ENCODE data around the gene ATAD3C.

ATAD3C gene

GRCh38 chr1:1429671-1430073 lies 19.8 kb upstream of the ATAD3C start:
- TF ChIP-seq, protein P1, sequence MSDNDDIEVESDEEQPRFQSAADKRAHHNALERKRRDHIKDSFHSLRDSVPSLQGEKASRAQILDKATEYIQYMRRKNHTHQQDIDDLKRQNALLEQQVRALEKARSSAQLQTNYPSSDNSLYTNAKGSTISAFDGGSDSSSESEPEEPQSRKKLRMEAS (IDR thresholded peaks at IDR 0.05; ENCODE audit: low read depth, low read length): no peak
- TF ChIP-seq MYC (IDR thresholded peaks at IDR 0.05; ENCODE audit: low read depth, low read length): no peak
- TF ChIP-seq POLR2A (IDR thresholded peaks at IDR 0.05; ENCODE audit: extremely low read depth, insufficient read length): no peak
- TF ChIP-seq, protein P2, sequence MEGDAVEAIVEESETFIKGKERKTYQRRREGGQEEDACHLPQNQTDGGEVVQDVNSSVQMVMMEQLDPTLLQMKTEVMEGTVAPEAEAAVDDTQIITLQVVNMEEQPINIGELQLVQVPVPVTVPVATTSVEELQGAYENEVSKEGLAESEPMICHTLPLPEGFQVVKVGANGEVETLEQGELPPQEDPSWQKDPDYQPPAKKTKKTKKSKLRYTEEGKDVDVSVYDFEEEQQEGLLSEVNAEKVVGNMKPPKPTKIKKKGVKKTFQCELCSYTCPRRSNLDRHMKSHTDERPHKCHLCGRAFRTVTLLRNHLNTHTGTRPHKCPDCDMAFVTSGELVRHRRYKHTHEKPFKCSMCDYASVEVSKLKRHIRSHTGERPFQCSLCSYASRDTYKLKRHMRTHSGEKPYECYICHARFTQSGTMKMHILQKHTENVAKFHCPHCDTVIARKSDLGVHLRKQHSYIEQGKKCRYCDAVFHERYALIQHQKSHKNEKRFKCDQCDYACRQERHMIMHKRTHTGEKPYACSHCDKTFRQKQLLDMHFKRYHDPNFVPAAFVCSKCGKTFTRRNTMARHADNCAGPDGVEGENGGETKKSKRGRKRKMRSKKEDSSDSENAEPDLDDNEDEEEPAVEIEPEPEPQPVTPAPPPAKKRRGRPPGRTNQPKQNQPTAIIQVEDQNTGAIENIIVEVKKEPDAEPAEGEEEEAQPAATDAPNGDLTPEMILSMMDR (IDR thresholded peaks at IDR 0.05; ENCODE audit: low read depth, low read length): no peak
- H3K4me3 ChIP-seq (ENCODE audit: low read depth, low read length): no peak overlapping the region
- no peak for DNase-seq (ENCODE audit: low read depth)

- TF ChIP-seq, protein P2 (IDR thresholded peaks at IDR 0.05; ENCODE audit: low read depth, low read length): no peak
- no peak for TF ChIP-seq POLR2A (IDR thresholded peaks at IDR 0.05; ENCODE audit: extremely low read depth, insufficient read length)
- no peak for TF ChIP-seq MYC (IDR thresholded peaks at IDR 0.05; ENCODE audit: low read depth, low read length)
- TF ChIP-seq, protein P1 (IDR thresholded peaks at IDR 0.05; ENCODE audit: low read depth, low read length): no peak
- no peak for DNase-seq (ENCODE audit: low read depth)
- no peak overlapping the region for H3K4me3 ChIP-seq (ENCODE audit: low read depth, low read length)
These were observed 19.1 kb upstream of the ATAD3C start for GRCh38 chr1:1430114-1430982.

DNA sequence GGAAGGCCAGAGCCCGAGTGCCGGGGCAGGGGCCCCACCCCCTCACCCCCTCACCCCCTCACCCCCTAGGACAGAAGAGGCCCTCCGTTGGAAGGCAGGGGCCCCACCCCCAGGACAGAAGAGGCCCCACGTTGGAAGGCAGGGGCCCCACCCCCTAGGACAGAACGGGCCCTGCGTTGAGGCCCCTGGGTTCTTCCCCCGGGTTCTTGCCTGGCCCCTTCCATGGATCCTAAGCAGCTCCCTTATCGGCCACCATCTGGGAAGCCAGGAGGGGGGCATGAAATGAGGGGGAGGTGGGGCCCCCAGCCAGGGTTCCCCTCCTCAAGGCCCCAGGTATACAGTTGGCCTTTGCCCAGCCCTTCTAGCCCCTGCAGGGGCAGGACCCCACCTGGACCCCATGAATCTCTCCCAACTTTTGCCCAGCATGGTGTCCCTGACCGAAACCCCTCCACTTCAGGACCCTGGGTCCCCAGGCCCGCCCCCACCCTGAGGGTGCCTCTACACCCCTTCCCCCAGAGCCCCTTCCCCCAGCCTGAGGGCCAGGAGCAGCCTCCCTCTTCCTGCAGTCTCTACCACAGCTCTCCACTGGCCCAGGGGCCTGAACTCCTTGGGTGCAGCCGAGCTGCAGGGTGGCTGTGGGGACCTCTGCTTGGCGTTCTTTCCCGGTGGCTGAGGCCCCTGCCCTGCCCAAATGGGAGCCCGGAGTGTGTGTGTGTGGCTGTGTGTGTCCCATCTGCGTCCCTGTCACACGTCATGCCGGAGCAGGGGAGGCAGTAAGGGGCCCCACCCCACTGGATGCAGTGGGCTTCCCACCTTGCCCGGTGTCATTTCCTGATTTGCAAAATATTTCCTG lies 18.3 kb upstream of the ATAD3C start:
- H3K4me3 ChIP-seq (ENCODE audit: low read depth, low read length): no peak overlapping the region
- no peak for DNase-seq (ENCODE audit: low read depth)
- TF ChIP-seq, protein P1 (IDR thresholded peaks at IDR 0.05; ENCODE audit: low read depth, low read length): no peak
- no peak for TF ChIP-seq MYC (IDR thresholded peaks at IDR 0.05; ENCODE audit: low read depth, low read length)
- no peak for TF ChIP-seq POLR2A (IDR thresholded peaks at IDR 0.05; ENCODE audit: extremely low read depth, insufficient read length)
- TF ChIP-seq, protein P2 (IDR thresholded peaks at IDR 0.05; ENCODE audit: low read depth, low read length): no peak

DNA sequence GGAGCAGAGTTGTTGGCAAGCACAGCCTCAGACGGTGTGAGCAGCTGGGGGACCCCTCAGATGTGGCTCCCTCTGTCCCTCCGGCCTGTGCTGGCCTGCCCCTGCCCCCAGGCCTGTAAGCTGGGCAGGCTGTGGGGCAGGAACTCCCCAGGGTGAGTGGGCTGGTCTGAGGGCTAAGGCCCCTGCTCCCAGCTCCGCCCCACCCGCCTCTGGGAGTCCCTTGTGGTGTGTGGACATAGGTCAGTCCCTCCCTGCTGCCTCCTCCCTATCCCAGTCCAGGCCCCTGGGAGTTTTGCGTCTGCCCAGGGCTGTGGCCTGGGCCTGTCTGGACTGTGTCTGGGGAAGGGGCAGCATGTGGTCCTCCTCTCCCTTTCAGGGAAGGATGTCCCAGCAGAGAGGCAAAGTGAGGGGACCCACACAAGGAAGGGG lies 17.6 kb upstream of the ATAD3C start:
- DNase-seq (ENCODE audit: low read depth): peak; percentile 43
- TF ChIP-seq, protein P1 (IDR thresholded peaks at IDR 0.05; ENCODE audit: low read depth, low read length): no peak
- TF ChIP-seq MYC (IDR thresholded peaks at IDR 0.05; ENCODE audit: low read depth, low read length) (no peak), POLR2A (IDR thresholded peaks at IDR 0.05; ENCODE audit: extremely low read depth, insufficient read length) (no peak)
- TF ChIP-seq, protein P2 (IDR thresholded peaks at IDR 0.05; ENCODE audit: low read depth, low read length): no peak
- H3K4me3 ChIP-seq (ENCODE audit: low read depth, low read length): no peak overlapping the region

DNA sequence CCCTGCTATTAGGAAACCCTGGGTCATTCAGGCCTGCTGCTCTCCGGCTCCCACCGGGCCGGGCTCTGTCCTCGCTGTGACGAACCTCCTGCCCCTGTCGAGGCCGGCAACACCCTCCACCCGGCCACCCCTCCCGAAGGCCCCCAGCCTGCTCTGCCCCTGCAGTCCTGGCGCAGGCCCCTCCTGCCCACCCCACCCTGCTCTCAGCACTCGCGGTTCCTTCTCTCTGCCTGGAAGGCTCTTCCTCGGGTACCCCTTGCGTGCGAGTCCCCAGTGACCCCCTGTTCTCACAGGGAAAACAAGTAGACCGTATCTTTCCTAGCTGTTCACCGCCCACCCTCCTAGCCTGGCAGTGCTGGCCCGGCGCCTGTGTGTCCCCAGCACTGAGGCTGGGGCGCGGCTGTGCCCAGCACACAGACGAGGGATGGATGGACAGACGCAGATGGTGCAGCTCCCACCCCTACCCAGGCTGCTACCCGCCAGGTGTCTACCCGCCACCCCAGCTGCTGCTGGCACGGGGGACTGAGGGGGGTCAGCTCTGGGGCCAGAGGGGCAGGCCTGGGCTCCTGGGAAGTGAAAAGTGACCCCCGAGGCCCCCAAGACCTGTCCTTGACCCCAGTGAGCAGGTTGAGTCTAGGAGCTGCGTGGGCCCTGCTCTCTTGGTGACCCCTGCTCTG lies 17.1 kb upstream of the ATAD3C start:
- no peak overlapping the region for H3K4me3 ChIP-seq (ENCODE audit: low read depth, low read length)
- no peak for TF ChIP-seq POLR2A (IDR thresholded peaks at IDR 0.05; ENCODE audit: extremely low read depth, insufficient read length)
- no peak for TF ChIP-seq MYC (IDR thresholded peaks at IDR 0.05; ENCODE audit: low read depth, low read length)
- TF ChIP-seq, protein P1 (IDR thresholded peaks at IDR 0.05; ENCODE audit: low read depth, low read length): no peak
- TF ChIP-seq, protein P2 (IDR thresholded peaks at IDR 0.05; ENCODE audit: low read depth, low read length): no peak
- DNase-seq (ENCODE audit: low read depth): no peak
